B cell (primary cell): ENCODE results near the gene TRAPPC2.

ENCODE experiments used
- CTCF ChIP-seq: fragments of 200-600 bp; IDR thresholded peaks from one replicate; pipeline ENCODE4 v1.8.0; 2022; ENCODE audit warnings: antibody characterized with exemption, mild to moderate bottlenecking
- EZH2 ChIP-seq: IDR thresholded peaks from 2 replicates; pipeline ENCODE4 v1.6.1; 2012; ENCODE audit warnings: borderline replicate concordance, low read depth, mild to moderate bottlenecking, moderate library complexity, low read length; ENCODE audit not compliant: insufficient read depth, poor library complexity, severe bottlenecking

DNA sequence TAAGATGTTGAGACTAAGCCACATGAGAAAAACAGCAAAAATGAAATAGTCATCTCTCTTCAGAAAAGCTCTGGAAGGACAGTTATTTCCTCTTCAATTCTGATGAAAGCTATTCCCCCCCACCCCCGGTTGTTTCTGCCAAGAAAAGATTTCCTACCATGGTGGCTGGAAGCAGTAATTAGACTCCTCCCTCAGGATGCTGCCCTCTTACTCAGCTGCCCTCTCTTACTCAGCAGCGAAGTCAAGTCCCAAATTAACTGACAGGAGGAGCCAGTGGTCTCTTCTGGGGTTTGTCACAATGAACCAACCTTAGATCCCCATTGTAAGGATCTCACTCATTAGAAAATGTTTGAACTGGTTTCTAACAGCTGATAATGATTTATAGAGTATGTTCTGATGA is 44.5 kb upstream of the TRAPPC2 start:
- TF ChIP-seq CTCF (no peak), EZH2 (no peak)
